IPS-NIHi7 (cell line): ENCODE results near the gene SLC25A42.

Experiments
- DNase-seq: peaks from one replicate; pipeline ENCODE4 v3.0.0; 2012; ENCODE audit warnings: mixed read lengths; ENCODE audit errors: extremely low spot score

Gene SLC25A42

GRCh38 chr19:19162495-19162894, 98.7 kb downstream of the SLC25A42 start:
- DNase-seq: no peak
